Mesenchymal stem cell (in vitro differentiated cells and primary cell): ENCODE measurements around the gene ALOXE3. TPM values are rescaled to one million over a fixed set of nuclear protein-coding genes. Genes with fewer than 3 reads are reported as not detected.

Experiments used
- DNase-seq: peaks from one replicate; pipeline ENCODE4 v3.0.0-alpha.2; 2013
- H2AFZ ChIP-seq: one replicate; pipeline ENCODE4 v1.6.1; 2013; ENCODE audit warnings: low read depth, mild to moderate bottlenecking, control low read depth, inconsistent platforms, low read length, moderate library complexity
- H2AK5ac ChIP-seq: 2 replicates; pipeline ENCODE4 v1.6.1; 2013; ENCODE audit warnings: low read length, moderate library complexity, mild to moderate bottlenecking, inconsistent platforms; ENCODE audit not compliant: severe bottlenecking
- H2BK120ac ChIP-seq: one replicate; pipeline ENCODE4 v1.6.1; 2013; ENCODE audit warnings: low read depth, mild to moderate bottlenecking, inconsistent platforms, low read length, moderate library complexity
- H2BK12ac ChIP-seq, 2 experiments: one replicate each; pipeline ENCODE4 v1.6.1; 2013; ENCODE audit warnings: inconsistent platforms in 2 of 2, low read length in 2 of 2, mild to moderate bottlenecking in 2 of 2, moderate library complexity in 2 of 2, control low read depth in 1 of 2
- H2BK15ac ChIP-seq: one replicate; pipeline ENCODE4 v1.6.1; 2013; ENCODE audit warnings: mild to moderate bottlenecking, low read depth, inconsistent platforms; ENCODE audit not compliant: poor library complexity, severe bottlenecking
- H2BK5ac ChIP-seq: 2 replicates; pipeline ENCODE4 v1.6.1; 2013; ENCODE audit warnings: low read depth, mild to moderate bottlenecking, low read length, control low read depth, inconsistent platforms; ENCODE audit not compliant: poor library complexity, severe bottlenecking
- H3K14ac ChIP-seq, 2 experiments: one replicate each; pipeline ENCODE4 v1.6.1; 2013; ENCODE audit warnings: inconsistent platforms in 2 of 2, low read length in 2 of 2, control low read depth in 1 of 2, mild to moderate bottlenecking in 1 of 2, moderate library complexity in 1 of 2
- H3K18ac ChIP-seq, 2 experiments: one replicate each; pipeline ENCODE4 v1.6.1; 2013; ENCODE audit warnings: inconsistent platforms in 2 of 2, low read length in 2 of 2, control low read depth in 1 of 2, low read depth in 1 of 2, mild to moderate bottlenecking in 1 of 2
- H3K23ac ChIP-seq, 2 experiments: one replicate each; pipeline ENCODE4 v1.6.1; 2013; ENCODE audit warnings: inconsistent platforms in 2 of 2, low read length in 2 of 2, mild to moderate bottlenecking in 2 of 2, moderate library complexity in 2 of 2, control low read depth in 1 of 2
- H3K27ac ChIP-seq: 2 replicates; pipeline ENCODE4 v1.5.1; 2013; ENCODE audit warnings: mild to moderate bottlenecking, moderate library complexity, low read length, control low read depth, inconsistent platforms; ENCODE audit not compliant: poor library complexity, severe bottlenecking
- H3K27me3 ChIP-seq, 2 experiments: 2 replicates each; pipeline versions ENCODE4 v1.6.1 to v1.7.0; 2013; ENCODE audit warnings: low read length in 2 of 2, mild to moderate bottlenecking in 2 of 2, moderate library complexity in 2 of 2, control low read depth in 1 of 2, inconsistent platforms in 1 of 2; ENCODE audit not compliant: control insufficient read depth in 1 of 2, insufficient read depth in 1 of 2
- H3K36me3 ChIP-seq, 2 experiments: 2 replicates each; pipeline versions ENCODE4 v1.6.1 to v1.7.0; 2013; ENCODE audit warnings: low read length in 2 of 2, control low read depth in 1 of 2, inconsistent platforms in 1 of 2, low read depth in 1 of 2, mild to moderate bottlenecking in 1 of 2; ENCODE audit not compliant: insufficient read depth in 2 of 2, control insufficient read depth in 1 of 2
- H3K4ac ChIP-seq, 2 experiments: one replicate each; pipeline ENCODE4 v1.6.1; 2013; ENCODE audit warnings: inconsistent platforms in 2 of 2, low read length in 2 of 2, mild to moderate bottlenecking in 2 of 2, moderate library complexity in 2 of 2, control low read depth in 1 of 2, low read depth in 1 of 2
- H3K4me1 ChIP-seq: 2 replicates; pipeline ENCODE4 v1.6.1; 2013; ENCODE audit warnings: low read depth, low read length, control low read depth; ENCODE audit not compliant: control insufficient read depth, insufficient read depth
- H3K4me2 ChIP-seq: 2 replicates; pipeline ENCODE4 v1.6.1; 2013; ENCODE audit warnings: low read length, mild to moderate bottlenecking, inconsistent platforms; ENCODE audit not compliant: poor library complexity, severe bottlenecking
- H3K4me3 ChIP-seq, 2 experiments: 2 replicates each; pipeline versions ENCODE4 v1.5.1 to v1.7.0; 2013; ENCODE audit warnings: low read length in 2 of 2, mild to moderate bottlenecking in 2 of 2, control low read depth in 1 of 2, low read depth in 1 of 2; ENCODE audit not compliant: insufficient read depth in 1 of 2
- H3K79me1 ChIP-seq: replicated peaks from 2 replicates; pipeline ENCODE4 v1.6.1; 2013; ENCODE audit warnings: mild to moderate bottlenecking, control low read depth, low read length, inconsistent platforms; ENCODE audit not compliant: poor library complexity, severe bottlenecking
- H3K9ac ChIP-seq: 2 replicates; pipeline ENCODE4 v1.7.0; 2013; ENCODE audit warnings: mild to moderate bottlenecking, low read length, moderate library complexity
- H3K9me3 ChIP-seq: 2 replicates; pipeline ENCODE4 v1.7.0; 2013; ENCODE audit warnings: mild to moderate bottlenecking, low read length; ENCODE audit not compliant: control insufficient read depth
- H4K8ac ChIP-seq: one replicate; pipeline ENCODE4 v1.6.1; 2013; ENCODE audit warnings: inconsistent platforms, mild to moderate bottlenecking, low read length, moderate library complexity
- H4K91ac ChIP-seq: one replicate; pipeline ENCODE4 v1.6.1; 2013; ENCODE audit warnings: mild to moderate bottlenecking, low read length, inconsistent platforms
- WGBS: methylation state at CpG from one replicate; pipeline ENCODE4 v1.1.7; 2013; ENCODE audit warnings: mixed read lengths; 5-methylcytosine and 5-hydroxymethylcytosine counted together
- small RNA-seq: library from polyadenylated mRNA; stranded (forward); fragments of <200 nt; extraction: miRNeasy Mini kit (QIAGEN cat#:217004); gene quantifications from one replicate; pipeline ENCODE3, GENCODE V24; 2013; ENCODE audit warnings: low read depth

The ALOXE3 gene

GRCh38 chr17:8046306-8046928, 71.9 kb downstream of the ALOXE3 start:
- H4K8ac ChIP-seq = no peak overlapping the region
- no peak overlapping the region for H2AK5ac ChIP-seq
- H3K18ac ChIP-seq = no peak overlapping the region
- DNase-seq = no peak
- H3K27ac ChIP-seq = no peak overlapping the region
- H3K4me3 ChIP-seq = no peak overlapping the region
- H3K27me3 ChIP-seq = peaks cover 29 to 50% of the 10 kb centered on the region in 2 experiments
- peak overlapping the region; percentile 26 for H2BK15ac ChIP-seq
- no peak overlapping the region for H3K9ac ChIP-seq
- H3K9me3 ChIP-seq = no peaks in the 10 kb centered on the region
- H3K4me2 ChIP-seq = no peak overlapping the region
- no peaks in the 10 kb centered on the region for H3K36me3 ChIP-seq
- no peak overlapping the region for H2BK5ac ChIP-seq
- H2BK120ac ChIP-seq = no peak overlapping the region
- no peak overlapping the region for H2BK12ac ChIP-seq
- no peak overlapping the region for H4K91ac ChIP-seq
- H3K23ac ChIP-seq = no peak overlapping the region
- no peaks in the 10 kb centered on the region for H3K79me1 ChIP-seq
- H3K14ac ChIP-seq = no peak overlapping the region
- H3K4ac ChIP-seq = no peak overlapping the region
- no peaks in the 10 kb centered on the region for H3K4me1 ChIP-seq
- no peak overlapping the region for H2AFZ ChIP-seq
- 79% methylated on average over 8 of the region's 11 CpGs for WGBS

Small RNA genes lying within 50 kb of the gene (small RNA-seq; reads per million reads assigned to genes)
- not detected for gene MIR4314
